Measurements from ENCODE around the gene GIT2.

Gene GIT2

DNA sequence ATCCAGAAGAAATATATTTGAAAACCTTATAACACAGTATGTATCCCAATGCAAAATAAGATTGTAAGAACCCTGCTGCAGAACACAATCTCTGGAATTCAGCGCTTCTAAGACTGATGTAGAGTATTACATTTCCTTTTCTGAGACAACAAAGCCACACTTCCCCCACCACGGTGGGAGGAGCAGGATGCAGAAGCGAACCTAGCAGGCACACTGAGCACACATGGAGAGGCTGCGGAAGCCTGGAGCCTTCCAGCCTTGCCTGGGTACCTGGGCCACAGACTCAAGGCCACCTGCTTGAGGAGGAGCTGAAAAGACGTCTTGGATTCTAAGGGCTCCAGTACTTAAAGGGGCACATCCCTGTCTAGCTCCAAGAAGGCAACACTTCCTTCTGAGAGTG is 49.7 kb downstream of the GIT2 start:
- Histone ChIP-seq H3K4me3 (peak overlapping the region in 5 of 10 experiments; percentile 6 to 13 (median 7); a peak in 1 of 20 replicates), H3K4me2 (peak overlapping the region; percentile 31 to 89 (median 73)), H3K27ac (peak overlapping the region in 10 of 11 experiments; percentile 16 to 73 (median 59); a peak in 19 of 22 replicates), H3K36me3 (peaks cover 70 to 89% (median 81%) of the 10 kb centered on the region in 11 experiments), H4K20me1 (peaks cover 0 to 65% (median 0%) of the 10 kb centered on the region in 11 experiments; a peak in 6 of 22 replicates), H3K9me3 (replicated peaks in 1 of 11) (no peaks in the 10 kb centered on the region), H3K9ac (peak overlapping the region in 7 of 11 experiments; percentile 12 to 55 (median 39); a peak in 9 of 22 replicates), H3K27me3 (no peaks in the 10 kb centered on the region), H3K4me1 (peaks cover 32 to 60% (median 43%) of the 10 kb centered on the region in 10 experiments)
- TF ChIP-seq Cebpa-rat (IDR thresholded peaks at IDR 0.05) = no peak

DNA sequence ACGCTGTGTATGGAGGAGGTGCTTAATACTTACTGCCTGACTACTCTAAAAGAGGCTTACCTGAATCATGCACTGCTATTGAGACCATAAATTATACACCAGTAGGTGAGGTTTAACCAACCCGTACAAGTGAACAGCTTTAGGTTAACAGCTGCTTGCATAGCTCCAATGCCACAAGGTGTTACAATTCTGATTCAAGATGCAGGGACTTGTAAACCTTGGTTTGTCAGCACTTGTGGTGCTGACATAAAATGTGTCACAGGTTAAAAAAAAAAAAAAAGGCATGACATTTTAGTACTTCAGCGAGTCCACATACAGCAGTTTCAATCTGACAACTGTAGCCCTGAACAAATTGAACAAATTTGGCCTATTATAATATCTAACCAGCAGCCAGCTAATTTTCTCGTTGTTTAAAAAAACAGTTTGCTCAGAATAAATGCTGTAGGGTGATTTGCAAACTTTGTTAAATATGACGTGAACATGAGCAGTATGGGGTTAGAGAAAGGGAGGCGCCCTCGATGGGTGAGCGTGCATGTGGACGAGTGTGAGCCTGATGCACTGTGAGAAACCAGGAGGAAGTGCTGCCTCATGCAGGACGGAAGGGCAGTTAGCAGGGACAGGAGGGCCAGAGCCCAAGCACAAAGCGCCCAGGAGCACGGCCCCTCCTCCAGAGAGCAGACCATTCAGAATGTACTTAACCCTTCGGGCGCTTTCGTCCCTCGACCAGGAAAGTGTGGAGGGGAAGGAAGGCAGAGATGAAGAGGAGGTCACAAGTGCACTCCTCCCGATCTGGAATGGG is 51.4 kb downstream of the GIT2 start:
- peaks cover 0 to 49% (median 0%) of the 10 kb centered on the region in 11 experiments; a peak in 5 of 22 replicates for H4K20me1 ChIP-seq

DNA sequence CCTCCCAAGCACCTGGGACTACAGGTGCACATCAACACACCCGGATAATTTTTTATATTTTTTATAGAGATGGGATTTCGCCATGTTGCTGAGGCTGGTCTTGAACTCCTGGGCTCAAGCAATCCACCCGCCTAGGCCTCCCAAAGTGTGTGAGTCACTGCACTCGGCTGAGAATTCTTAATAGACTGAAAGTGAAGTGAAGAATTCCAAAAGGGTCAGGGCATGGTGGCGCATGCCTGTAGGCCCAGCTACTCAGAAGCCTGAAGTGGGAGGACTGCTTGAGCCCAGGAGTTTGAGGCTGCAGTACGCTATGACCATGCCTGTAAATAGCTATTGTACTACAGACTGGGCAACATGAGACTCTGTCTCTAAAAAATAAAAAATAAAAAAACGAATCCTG is 52.4 kb downstream of the GIT2 start:
- H3K9me3 ChIP-seq (replicated peaks in 1 of 11) = no peaks in the 10 kb centered on the region
- no peaks in the 10 kb centered on the region for H3K27me3 ChIP-seq
- no peak overlapping the region for H3K27ac ChIP-seq
- H3K4me3 ChIP-seq = no peak overlapping the region
- H3K36me3 ChIP-seq = peaks cover 49 to 88% (median 74%) of the 10 kb centered on the region in 11 experiments
- peaks cover 0 to 40% (median 0%) of the 10 kb centered on the region in 11 experiments; a peak in 5 of 22 replicates for H4K20me1 ChIP-seq
- H3K4me2 ChIP-seq = no peak overlapping the region
- no peak for TF ChIP-seq Cebpa-rat (IDR thresholded peaks at IDR 0.05)
- peaks cover 40 to 55% (median 43%) of the 10 kb centered on the region in 10 experiments for H3K4me1 ChIP-seq
- H3K9ac ChIP-seq = no peak overlapping the region

More for the DNA sequence above, 51.4 kb downstream of the GIT2 start:
- peaks cover 40 to 60% (median 46%) of the 10 kb centered on the region in 10 experiments for H3K4me1 ChIP-seq
- no peaks in the 10 kb centered on the region for H3K27me3 ChIP-seq
- TF ChIP-seq Cebpa-rat (IDR thresholded peaks at IDR 0.05) = no peak
- no peak overlapping the region for H3K4me3 ChIP-seq
- no peak overlapping the region; a peak in 1 of 22 replicates for H3K27ac ChIP-seq
- peaks cover 53 to 88% (median 74%) of the 10 kb centered on the region in 11 experiments for H3K36me3 ChIP-seq
- H3K9ac ChIP-seq = no peak overlapping the region
- H3K9me3 ChIP-seq (replicated peaks in 1 of 11) = no peaks in the 10 kb centered on the region
- H3K4me2 ChIP-seq = peak overlapping the region in 4 of 11 experiments; percentile 3 to 11 (median 6); a peak in 2 of 22 replicates

GRCh38 chr12:109940339-109940923 is 55.7 kb downstream of the GIT2 start:
- H3K4me1 ChIP-seq = peaks cover 11 to 30% (median 20%) of the 10 kb centered on the region in 10 experiments
- TF ChIP-seq Cebpa-rat (IDR thresholded peaks at IDR 0.05) = no peak
- H3K27ac ChIP-seq = no peak overlapping the region

DNA sequence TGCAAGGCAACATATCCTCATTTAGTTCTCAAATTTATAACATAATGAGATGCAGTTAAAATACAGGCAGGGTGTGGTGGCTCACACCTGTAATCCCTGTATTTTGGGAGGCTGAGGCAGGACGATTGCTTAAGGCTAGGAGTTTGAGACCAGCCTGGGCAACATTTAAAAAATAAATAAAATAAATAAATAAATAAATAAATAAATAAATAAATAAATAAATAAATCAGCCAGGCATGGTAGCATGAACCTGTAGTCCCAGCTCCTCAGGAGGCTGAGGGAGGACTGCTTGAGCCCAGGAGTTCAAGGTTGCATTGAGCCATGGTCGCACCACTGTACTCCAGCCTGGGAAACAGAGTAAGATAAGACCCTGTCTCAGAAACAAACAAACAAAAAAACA is 56.7 kb downstream of the GIT2 start:
- Histone ChIP-seq H4K20me1 (peaks cover 0 to 15% (median 0%) of the 10 kb centered on the region in 11 experiments; a peak in 1 of 22 replicates), H3K4me1 (peaks cover 5 to 39% (median 23%) of the 10 kb centered on the region in 10 experiments; a peak in 17 of 20 replicates), H3K4me2 (no peak overlapping the region), H3K36me3 (peaks cover 56 to 99% (median 85%) of the 10 kb centered on the region in 11 experiments), H3K9me3 (replicated peaks in 1 of 11) (no peaks in the 10 kb centered on the region), H3K27me3 (no peaks in the 10 kb centered on the region), H3K27ac (no peak overlapping the region), H3K9ac (no peak overlapping the region), H3K4me3 (no peak overlapping the region)
- no peak for TF ChIP-seq Cebpa-rat (IDR thresholded peaks at IDR 0.05)

More at GRCh38 chr12:109940339-109940923, 55.7 kb downstream of the GIT2 start:
- no peak overlapping the region for H3K9ac ChIP-seq
- H3K36me3 ChIP-seq = peaks cover 55 to 99% (median 86%) of the 10 kb centered on the region in 11 experiments
- peaks cover 0 to 16% (median 0%) of the 10 kb centered on the region in 11 experiments; a peak in 4 of 22 replicates for H4K20me1 ChIP-seq
- H3K27me3 ChIP-seq = no peaks in the 10 kb centered on the region
- H3K4me3 ChIP-seq = no peak overlapping the region
- H3K9me3 ChIP-seq (replicated peaks in 1 of 11) = no peaks in the 10 kb centered on the region
- no peak overlapping the region for H3K4me2 ChIP-seq

GRCh38 chr12:109938947-109939346 is 57.2 kb downstream of the GIT2 start:
- no peak overlapping the region for H3K27ac ChIP-seq
- no peaks in the 10 kb centered on the region for H3K27me3 ChIP-seq
- H3K9me3 ChIP-seq (replicated peaks in 1 of 11) = no peaks in the 10 kb centered on the region
- H3K4me3 ChIP-seq = no peak overlapping the region
- no peak for TF ChIP-seq Cebpa-rat (IDR thresholded peaks at IDR 0.05)
- H4K20me1 ChIP-seq = peaks cover 0 to 15% (median 0%) of the 10 kb centered on the region in 11 experiments; a peak in 1 of 22 replicates
- H3K4me1 ChIP-seq = peaks cover 5 to 45% (median 23%) of the 10 kb centered on the region in 10 experiments; a peak in 17 of 20 replicates
- H3K36me3 ChIP-seq = peaks cover 55 to 99% (median 85%) of the 10 kb centered on the region in 11 experiments
- H3K4me2 ChIP-seq = no peak overlapping the region
- no peak overlapping the region for H3K9ac ChIP-seq

DNA sequence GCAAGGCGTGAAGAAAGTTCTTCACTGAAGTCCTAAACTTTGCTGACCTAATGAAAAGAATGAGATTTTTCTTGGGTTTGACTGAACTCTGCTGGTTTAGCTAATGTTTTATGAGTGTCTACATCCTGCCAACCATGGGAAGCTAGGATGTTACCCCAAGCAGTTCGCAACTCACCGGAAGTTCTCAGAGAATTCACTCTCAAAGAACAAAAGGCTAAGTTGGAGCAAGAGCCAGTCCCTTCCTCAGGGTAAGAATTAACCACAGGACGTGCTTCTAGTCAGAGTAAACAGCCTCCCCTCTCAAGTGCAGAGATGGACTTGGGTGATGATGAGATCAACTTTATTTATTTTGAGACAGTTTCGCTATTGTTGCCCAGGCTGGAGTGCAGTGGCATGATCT is 58.8 kb downstream of the GIT2 start:
- H3K36me3 ChIP-seq = peaks cover 67 to 99% (median 88%) of the 10 kb centered on the region in 11 experiments
- TF ChIP-seq Cebpa-rat (IDR thresholded peaks at IDR 0.05) = no peak
- peaks cover 0 to 10% (median 0%) of the 10 kb centered on the region in 11 experiments; a peak in 1 of 22 replicates for H4K20me1 ChIP-seq
- H3K4me2 ChIP-seq = no peak overlapping the region
- H3K4me1 ChIP-seq = peaks cover 5 to 59% (median 26%) of the 10 kb centered on the region in 10 experiments; a peak in 17 of 20 replicates
- H3K4me3 ChIP-seq = no peak overlapping the region
- H3K27ac ChIP-seq = no peak overlapping the region
- no peak overlapping the region for H3K9ac ChIP-seq
- H3K27me3 ChIP-seq = no peaks in the 10 kb centered on the region
- H3K9me3 ChIP-seq (replicated peaks in 1 of 11) = no peaks in the 10 kb centered on the region

DNA sequence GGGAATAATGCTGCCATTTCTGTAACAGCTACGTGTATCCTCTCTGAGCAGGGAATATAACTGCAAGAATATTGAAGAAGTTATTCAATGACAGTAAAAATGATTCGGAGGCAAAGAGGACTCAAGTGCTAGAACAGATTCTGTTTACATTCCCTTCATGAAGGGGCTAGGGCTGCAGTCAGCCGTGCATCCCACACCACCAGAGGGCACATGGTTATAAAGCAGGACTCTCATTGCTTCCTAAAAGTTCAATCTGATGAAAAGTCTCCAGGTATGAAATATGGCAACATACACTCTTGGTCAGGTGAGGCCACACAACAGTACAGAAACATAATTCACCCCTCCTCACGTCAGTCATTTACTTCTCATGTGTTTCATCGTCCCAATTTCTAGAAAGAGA is 62.1 kb downstream of the GIT2 start:
- H3K9me3 ChIP-seq (replicated peaks in 1 of 11) = no peaks in the 10 kb centered on the region
- no peaks in the 10 kb centered on the region for H3K27me3 ChIP-seq
- H3K4me2 ChIP-seq = peak overlapping the region in 2 of 11 experiments; percentile 59 to 70; a peak in 2 of 22 replicates
- H3K9ac ChIP-seq = no peak overlapping the region
- peaks cover 3 to 54% (median 16%) of the 10 kb centered on the region in 10 experiments; a peak in 15 of 20 replicates for H3K4me1 ChIP-seq
- H3K4me3 ChIP-seq = no peak overlapping the region
- no peak overlapping the region for H3K27ac ChIP-seq
- TF ChIP-seq Cebpa-rat (IDR thresholded peaks at IDR 0.05) = no peak
- H3K36me3 ChIP-seq = peaks cover 88 to 100% (median 100%) of the 10 kb centered on the region in 11 experiments
- H4K20me1 ChIP-seq = peaks cover 0 to 18% (median 0%) of the 10 kb centered on the region in 11 experiments; a peak in 1 of 22 replicates

Measured in BLaER1 treated with 17β-estradiol and CSF1 and Interleukin-3, amounts not matched to agents 10 nM and 100 nM (cell line).